Embryonic facial prominence (tissue), 1 donor: ENCODE data around the gene DCANP1.

Experiments
- DNase-seq: peaks from one replicate; pipeline ENCODE4 v3.0.0-alpha.2; 2016; ENCODE audit errors: extremely low spot score

Gene DCANP1

GRCh38 chr5:135480511-135480910, 33.4 kb upstream of the DCANP1 start:
- DNase-seq = no peak

DNA sequence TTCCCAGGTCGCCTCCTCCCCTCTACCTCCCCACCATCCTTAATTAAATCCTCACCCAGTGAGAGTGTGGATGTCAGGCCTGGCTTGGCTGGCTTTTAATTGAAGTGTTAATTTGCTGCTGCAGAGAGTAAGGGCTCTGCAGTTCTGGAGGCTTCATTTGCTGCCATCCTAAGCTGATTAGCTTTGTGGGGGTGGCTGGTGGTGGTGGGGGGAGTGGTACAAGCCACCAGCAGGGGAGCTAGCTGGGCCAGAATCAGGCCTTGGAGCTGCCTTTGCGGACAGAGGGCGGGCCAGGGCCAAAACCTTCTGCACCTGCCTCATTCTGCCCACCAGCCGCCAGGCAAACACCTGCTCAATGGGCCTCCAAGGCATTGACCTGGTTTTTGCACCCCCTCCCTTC, 31.8 kb upstream of the DCANP1 start:
- no peak for DNase-seq

- DNase-seq = no peak
Observed at GRCh38 chr5:135477613-135478066, 30.5 kb upstream of the DCANP1 start.

- no peak for DNase-seq
Observed at GRCh38 chr5:135476615-135477581, 29.8 kb upstream of the DCANP1 start.

GRCh38 chr5:135473956-135474670, 27.0 kb upstream of the DCANP1 start:
- DNase-seq = no peak

GRCh38 chr5:135472141-135472540, 25.0 kb upstream of the DCANP1 start:
- DNase-seq = no peak

- DNase-seq = no peak
Observed at GRCh38 chr5:135471726-135472125, 24.6 kb upstream of the DCANP1 start.

DNA sequence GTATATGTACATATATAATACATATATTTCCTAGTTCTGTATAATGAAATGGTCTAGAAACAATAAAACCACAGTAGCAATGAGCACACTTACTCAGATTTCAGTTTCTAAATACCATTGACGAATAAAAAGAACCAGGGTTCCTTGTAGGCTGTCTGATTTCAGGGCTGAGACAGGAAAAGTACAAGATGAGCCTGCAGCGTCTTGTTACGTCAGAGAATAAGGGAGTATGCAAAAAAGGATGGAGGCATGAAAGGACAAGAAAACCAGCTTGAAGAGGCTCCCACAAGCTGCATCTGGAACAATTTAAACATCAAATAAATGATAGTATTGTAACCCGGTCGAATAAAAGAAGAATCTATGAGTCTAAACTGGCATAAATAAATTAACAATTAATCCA, 22.8 kb upstream of the DCANP1 start:
- DNase-seq = no peak

GRCh38 chr5:135468541-135468940, 21.4 kb upstream of the DCANP1 start:
- DNase-seq = no peak

- no peak for DNase-seq
Observed at GRCh38 chr5:135467871-135468485, 20.8 kb upstream of the DCANP1 start.

DNA sequence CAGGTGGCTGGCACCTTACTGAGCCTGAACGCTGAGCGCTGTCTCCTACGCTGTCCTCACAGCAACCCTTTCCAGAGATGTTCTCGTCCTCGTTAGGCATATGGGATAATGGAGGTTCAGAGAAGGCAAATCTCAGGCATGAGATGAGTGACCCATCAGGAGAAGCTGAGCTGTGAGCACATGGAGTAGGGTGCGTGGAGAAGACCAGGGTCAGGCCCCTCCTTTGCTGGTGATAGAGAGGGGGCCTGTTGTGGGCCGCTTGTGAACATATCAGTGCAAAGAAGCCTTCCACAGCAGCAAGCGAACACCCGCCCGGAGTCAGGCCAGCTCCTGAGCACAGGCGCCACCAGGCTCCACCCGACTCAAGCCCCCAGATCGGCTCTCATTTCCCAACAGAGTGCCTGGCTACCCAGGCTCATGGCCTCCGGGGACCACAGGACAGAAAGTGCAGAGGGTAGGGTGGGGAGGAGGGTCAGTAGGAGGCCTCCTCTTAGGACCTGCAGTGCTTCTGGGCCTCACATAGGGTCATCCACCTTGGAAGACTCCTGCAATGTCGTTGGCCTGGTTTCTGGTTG, 20.0 kb upstream of the DCANP1 start:
- no peak for DNase-seq

DNA sequence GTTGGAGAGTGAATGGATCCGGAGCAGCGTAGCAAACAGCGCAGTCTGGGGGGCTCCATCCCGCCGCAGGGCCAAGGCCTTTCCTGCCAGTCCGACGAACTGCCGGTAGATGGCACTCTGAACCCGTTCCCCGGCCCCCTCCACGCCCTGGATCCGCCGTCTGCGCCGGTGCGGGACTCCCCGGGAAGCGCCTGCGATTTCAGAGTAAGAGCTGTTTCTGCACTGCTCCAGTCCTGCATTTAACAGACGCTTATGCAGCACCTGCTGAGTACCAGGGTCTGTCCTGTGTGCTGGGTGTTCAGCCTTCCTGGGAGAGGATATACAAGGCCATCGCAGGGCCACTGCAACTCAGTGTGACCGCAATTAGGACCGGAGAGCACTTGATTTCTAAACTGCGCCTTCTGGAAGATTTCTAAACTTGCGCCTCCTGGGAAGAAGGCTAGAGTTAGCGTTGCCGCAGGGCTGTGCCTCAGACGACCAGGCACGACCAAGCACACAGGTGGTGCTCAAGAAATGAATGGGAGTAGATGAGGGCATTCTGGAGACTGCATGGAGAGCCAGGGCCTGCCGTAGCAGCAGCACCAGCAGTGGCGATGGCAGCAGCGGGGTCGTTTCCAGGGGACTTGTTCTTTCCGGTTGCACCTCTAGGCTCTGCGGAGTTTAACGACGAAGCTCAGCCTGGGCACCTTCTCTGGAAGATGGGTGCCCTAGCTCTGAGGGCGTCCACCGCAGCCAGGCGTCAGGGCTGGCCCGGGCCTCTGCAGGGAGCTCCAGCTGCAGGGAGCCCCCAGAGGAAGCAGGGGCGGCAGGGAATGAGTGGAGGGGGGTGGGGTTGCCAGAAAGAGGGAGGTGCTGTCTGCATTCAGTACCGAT, 19.3 kb upstream of the DCANP1 start:
- DNase-seq = peak; percentile 61

DNA sequence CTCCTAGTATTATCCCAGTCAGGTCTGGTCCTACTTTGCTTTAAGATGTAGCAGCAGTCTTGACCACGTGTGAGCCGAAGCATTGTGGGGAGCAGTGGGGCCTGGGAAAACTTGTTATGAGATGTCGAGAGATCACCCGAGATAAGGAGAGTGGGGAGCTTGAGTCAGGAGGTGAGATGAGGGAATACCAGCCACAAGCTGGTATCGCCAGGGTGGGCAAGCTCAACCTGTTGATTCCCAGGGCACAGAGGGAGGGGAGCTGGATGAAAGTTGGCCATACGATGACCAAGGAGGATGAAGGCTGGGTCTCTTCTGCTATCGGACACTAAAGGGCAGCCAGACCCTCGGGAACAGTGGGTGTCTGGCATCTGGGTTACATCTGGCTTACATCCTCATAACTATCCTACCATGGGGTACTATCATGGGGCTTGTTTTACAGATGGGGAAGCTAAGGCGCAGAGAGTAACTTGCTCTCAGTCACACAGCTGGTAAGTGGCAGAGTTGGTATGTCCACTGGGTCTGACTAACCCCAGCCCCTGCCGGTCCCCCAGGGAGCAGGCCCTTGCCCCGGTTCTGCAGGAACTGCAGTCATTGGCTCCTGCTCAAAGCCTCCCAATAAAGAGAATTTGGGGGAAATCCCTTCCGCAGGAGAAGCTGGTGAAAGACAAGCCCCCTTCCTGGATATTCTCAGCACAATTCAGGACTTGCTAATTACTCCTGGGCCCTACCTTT, 18.4 kb upstream of the DCANP1 start:
- no peak for DNase-seq

- no peak for DNase-seq
Observed at GRCh38 chr5:135462304-135462703, 15.2 kb upstream of the DCANP1 start.

GRCh38 chr5:135461481-135462151, 14.5 kb upstream of the DCANP1 start:
- DNase-seq = no peak

- DNase-seq = no peak
Observed at GRCh38 chr5:135460246-135461033, 13.3 kb upstream of the DCANP1 start.

DNA sequence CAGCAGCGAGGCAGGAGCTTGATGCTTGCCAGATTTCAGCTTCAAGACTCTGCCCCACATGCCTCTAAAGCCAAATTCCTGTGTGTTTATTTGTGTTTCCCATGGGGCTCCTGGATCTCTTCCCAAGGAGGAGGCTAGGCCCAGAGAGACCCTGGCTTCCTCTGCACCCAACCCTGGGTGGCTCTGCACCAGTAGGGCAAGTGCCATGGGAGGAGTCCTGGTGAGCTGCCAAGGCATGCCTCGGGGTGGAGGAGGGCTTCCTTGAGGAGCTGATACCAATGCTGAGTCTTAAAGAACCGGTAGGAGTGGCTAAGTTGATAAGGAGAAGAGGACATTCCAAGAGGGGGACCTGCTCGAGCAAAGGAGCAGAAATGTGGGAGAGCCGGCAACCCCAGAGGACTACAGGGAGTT, 11.8 kb upstream of the DCANP1 start:
- DNase-seq = no peak

DNA sequence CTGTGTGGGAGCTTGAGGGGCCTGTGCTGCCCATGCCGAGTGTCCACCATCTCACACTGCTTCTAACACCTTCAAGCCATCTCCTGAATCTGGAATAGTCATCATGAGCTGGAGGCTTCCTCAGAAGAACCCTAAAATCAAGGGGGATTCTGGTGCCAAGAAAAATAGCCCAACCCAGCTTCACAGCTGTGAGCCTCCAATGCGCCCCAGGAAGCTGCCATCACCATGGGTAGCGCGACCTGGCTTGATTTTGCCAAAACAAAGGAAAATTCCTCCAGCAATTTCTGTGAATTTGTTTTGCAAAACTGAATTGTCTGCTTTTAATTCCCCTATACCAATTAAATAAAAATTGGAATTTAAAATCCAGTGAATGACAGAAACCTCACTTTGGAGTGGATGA, 11.2 kb upstream of the DCANP1 start:
- DNase-seq = no peak
